Right lobe of liver (tissue), 4 donors: ENCODE measurements around the gene VPS37D.

ENCODE experiments used
- CTCF ChIP-seq, 4 donors: fragments of 200-600 bp in 3 of 4; fragments of 450-650 bp in 1 of 4; IDR thresholded peaks; one replicate each; pipeline versions ENCODE4 v1.5.1 to v1.8.0; 2016 to 2022; ENCODE audit warnings: antibody characterized with exemption in 4 of 4, mild to moderate bottlenecking in 2 of 4
- POLR2A ChIP-seq: fragments of 450-650 bp; IDR thresholded peaks from one replicate; pipeline ENCODE4 v1.6.1; 2017; ENCODE audit warnings: antibody characterized with exemption, mild to moderate bottlenecking
- donor health status: DM: no; HTN: no; CAD: no.
- donor health status: DM: no; HTN: no; CAD: no.
- donor health status: DM: no; HTN: yes; CAD: no.

DNA sequence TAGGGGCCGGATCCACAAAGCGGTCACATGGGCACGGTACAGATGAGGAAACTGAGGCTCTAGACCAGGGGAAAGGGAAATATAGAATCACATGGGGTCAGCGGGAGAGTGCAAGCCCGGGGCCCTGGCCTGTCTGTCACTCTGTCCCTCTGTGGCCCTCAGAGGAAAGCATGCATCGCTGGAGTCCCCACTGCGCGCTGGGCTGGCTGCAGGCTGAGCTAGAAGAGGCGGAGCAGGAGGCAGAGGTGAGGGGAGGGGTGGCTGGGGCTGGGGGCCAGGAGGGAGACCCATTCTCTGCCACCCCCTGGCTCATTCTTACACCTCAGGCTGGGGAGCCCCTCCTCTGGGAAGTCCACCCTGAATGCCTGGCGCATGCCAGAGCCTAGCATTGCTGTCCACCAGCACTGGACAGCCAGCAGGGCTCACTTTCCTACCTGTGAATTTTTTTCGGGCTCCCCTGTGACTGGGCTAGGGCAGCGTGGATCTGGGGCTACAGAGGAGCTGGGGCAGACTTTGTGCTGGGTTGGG is 2.3 kb downstream of the VPS37D start:
- TF ChIP-seq CTCF (IDR thresholded peaks at IDR 0.05) (no peak), POLR2A (no peak)
